Sigmoid colon (tissue), 4 donors: ENCODE measurements around the gene PHACTR3.

Experiments used
- CTCF ChIP-seq, 4 experiments: fragments of 450-650 bp in 3 of 4; fragments of 200-600 bp in 1 of 4; IDR thresholded peaks; one replicate each; pipeline ENCODE4 v1.5.1; 2016 to 2019; ENCODE audit warnings: antibody characterized with exemption in 4 of 4, mild to moderate bottlenecking in 3 of 4, moderate library complexity in 2 of 4
- EP300 ChIP-seq, 4 donors: sonication (generic); formaldehyde crosslinking; IDR thresholded peaks; one replicate each; pipeline ENCODE4 v1.6.1; 2017; ENCODE audit warnings: antibody characterized with exemption in 4 of 4
- POLR2AphosphoS5 ChIP-seq, 4 donors: sonication (generic); formaldehyde crosslinking; IDR thresholded peaks; one replicate each; pipeline ENCODE4 v1.6.1; 2017; ENCODE audit warnings: antibody characterized with exemption in 4 of 4

GRCh38 chr20:59624401-59624800, 20.1 kb downstream of the PHACTR3 start:
- no peak for TF ChIP-seq CTCF (IDR thresholded peaks at IDR 0.05)
- no peak for TF ChIP-seq POLR2AphosphoS5 (IDR thresholded peaks at IDR 0.05)
- no peak for TF ChIP-seq EP300 (IDR thresholded peaks at IDR 0.05)
